ENCODE results near the gene SBF1. TPM values are rescaled to one million over a fixed set of nuclear protein-coding genes. Genes with fewer than 3 reads are reported as not detected.

SBF1 gene
- polyA plus RNA-seq, 1 of the 3 experiments (the other 2 are of a cell fraction) = 29.1 TPM

GRCh38 chr22:50398831-50399648 lies 75.8 kb downstream of the SBF1 start:
- peaks cover 12% of the 10 kb centered on the region for H4K20me1 ChIP-seq (ENCODE audit: insufficient read depth)
- no peaks in the 10 kb centered on the region for H3K27me3 ChIP-seq (ENCODE audit: insufficient read depth)
- peaks cover 9% of the 10 kb centered on the region for H3F3A ChIP-seq (replicated peaks; ENCODE audit: insufficient read depth)
- H2AFZ ChIP-seq (ENCODE audit: low read depth) = no peak overlapping the region
- no peak overlapping the region for H3K9ac ChIP-seq
- no peak for DNase-seq
- H3K9me2 ChIP-seq = no peaks in the 10 kb centered on the region
- TF ChIP-seq FOXJ3 (CRISPR knock-in tag; IDR thresholded peaks at IDR 0.05) = no peak
- TF ChIP-seq USF1 (IDR thresholded peaks at IDR 0.05; ENCODE audit: borderline replicate concordance, low read depth) = no peak
- TF ChIP-seq CHD2 (IDR thresholded peaks at IDR 0.05; ENCODE audit: low read length, partially characterized antibody) = no peak
- no peak for TF ChIP-seq REST (IDR thresholded peaks at IDR 0.05; ENCODE audit: low read depth, low read length)
- TF ChIP-seq ZBTB33 (IDR thresholded peaks at IDR 0.05; ENCODE audit: borderline replicate concordance, low read depth) = no peak
- no peak for TF ChIP-seq RCOR1 (IDR thresholded peaks at IDR 0.05; ENCODE audit: low read length)
- TF ChIP-seq SMC3 (IDR thresholded peaks at IDR 0.05; ENCODE audit: low read depth, low read length) = no peak
- no peak for TF ChIP-seq SIN3A (IDR thresholded peaks at IDR 0.05; ENCODE audit: borderline replicate concordance, low read depth, low read length)
- TF ChIP-seq EP300 (IDR thresholded peaks at IDR 0.05; ENCODE audit: borderline replicate concordance in 1 of 2, low read depth in 1 of 2, low read length in 1 of 2) = no peak
- no peak for TF ChIP-seq IRF3 (IDR thresholded peaks at IDR 0.05; ENCODE audit: low read depth, low read length)
- TF ChIP-seq MAX (IDR thresholded peaks at IDR 0.05; ENCODE audit: low read depth) = no peak
- TF ChIP-seq MEF2A (IDR thresholded peaks at IDR 0.05; ENCODE audit: borderline replicate concordance, low read depth) = no peak
- TF ChIP-seq YY1 (IDR thresholded peaks at IDR 0.05; ENCODE audit: low read depth) = no peak
- no peak for TF ChIP-seq GABPA (IDR thresholded peaks at IDR 0.05; ENCODE audit: low read depth)
- TF ChIP-seq GATA2 (CRISPR knock-in tag; IDR thresholded peaks at IDR 0.05) = no peak
- no peak for TF ChIP-seq EZH2phosphoT487 (IDR thresholded peaks at IDR 0.05; ENCODE audit: borderline replicate concordance, low read depth)
- TF ChIP-seq RFX5 (IDR thresholded peaks at IDR 0.05; ENCODE audit: low read length) = no peak
- no peak for TF ChIP-seq FOSL2 (IDR thresholded peaks at IDR 0.05; ENCODE audit: borderline replicate concordance, low read depth)
- TF ChIP-seq TCF12 (IDR thresholded peaks at IDR 0.05) = no peak
- TF ChIP-seq RAD21 (IDR thresholded peaks at IDR 0.05; ENCODE audit: low read length) = no peak
- H3K27ac ChIP-seq (ENCODE audit: low read depth in 2 of 2, low read length in 1 of 2) = 0 out of 4 replicates have a peak overlapping the region, but pooled peaks of 1 of the 2 experiments have one; percentile 16
- no peak overlapping the region for H3K4me2 ChIP-seq
- no peak overlapping the region for H3K4me3 ChIP-seq (ENCODE audit: low read depth in 2 of 2, low read length in 1 of 2)
- no peaks in the 10 kb centered on the region for H3K9me3 ChIP-seq
- ChIA-PET CTCF (interaction anchor here (0.7 to 2.9 kb wide), 11 partner anchors 12 to 222 kb away, joined by 3 to 9 read pairs (median 3); partner anchors contain the start of genes HDAC10 and SCO2), POLR2A (no interaction called here)
- H3K79me2 ChIP-seq (ENCODE audit: insufficient read depth) = peaks cover 12% of the 10 kb centered on the region; the same call in 1 of the 2 replicates
- H3K36me3 ChIP-seq (replicated peaks in 1 of 2; ENCODE audit: control insufficient read depth in 1 of 2, insufficient read depth in 2 of 2, low read length in 1 of 2) = peaks cover 0 to 6% of the 10 kb centered on the region in 2 experiments
- 90% methylated on average over 15 of the region's 15 CpGs for whole genome bisulfite sequencing (ENCODE audit: low lambda C conversion rate)
- H3K4me1 ChIP-seq (ENCODE audit: control insufficient read depth in 1 of 2, insufficient read depth in 2 of 2, low read depth in 1 of 2, low read length in 1 of 2) = peaks cover 8 to 17% of the 10 kb centered on the region in 2 experiments; a peak in 2 of 4 replicates

All from SK-N-SH (cell line).